ENCODE data around the gene IQSEC3. TPM values are rescaled to one million over a fixed set of nuclear protein-coding genes. Genes with fewer than 3 reads are reported as not detected.

The IQSEC3 gene
- total and polyA plus RNA-seq, 2 of the 13 experiments (the other 11 are each of a cell fraction or from before 2014, with no cell fraction given) = not detected

DNA sequence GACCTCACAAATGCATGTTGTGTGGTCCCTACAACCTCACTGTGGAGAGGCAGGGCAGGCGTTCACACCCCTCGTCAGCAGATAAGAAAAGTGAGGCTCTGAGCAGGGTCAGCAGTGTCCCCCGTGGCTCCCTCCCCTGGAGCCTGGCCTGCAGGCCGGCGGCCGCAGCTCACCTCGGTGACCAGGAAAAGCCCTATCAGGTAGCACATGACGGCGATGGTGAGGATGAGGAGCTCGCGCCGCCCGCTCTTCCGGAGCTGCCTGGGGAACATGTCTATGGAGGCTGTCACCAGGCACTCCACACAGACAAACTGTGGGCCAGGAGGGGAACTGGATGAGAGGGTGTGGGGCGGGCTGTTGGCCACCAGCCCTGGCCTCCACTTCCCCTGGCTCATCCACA, 129.4 kb downstream of the IQSEC3 start (continued):
- TF ChIP-seq, protein P1, sequence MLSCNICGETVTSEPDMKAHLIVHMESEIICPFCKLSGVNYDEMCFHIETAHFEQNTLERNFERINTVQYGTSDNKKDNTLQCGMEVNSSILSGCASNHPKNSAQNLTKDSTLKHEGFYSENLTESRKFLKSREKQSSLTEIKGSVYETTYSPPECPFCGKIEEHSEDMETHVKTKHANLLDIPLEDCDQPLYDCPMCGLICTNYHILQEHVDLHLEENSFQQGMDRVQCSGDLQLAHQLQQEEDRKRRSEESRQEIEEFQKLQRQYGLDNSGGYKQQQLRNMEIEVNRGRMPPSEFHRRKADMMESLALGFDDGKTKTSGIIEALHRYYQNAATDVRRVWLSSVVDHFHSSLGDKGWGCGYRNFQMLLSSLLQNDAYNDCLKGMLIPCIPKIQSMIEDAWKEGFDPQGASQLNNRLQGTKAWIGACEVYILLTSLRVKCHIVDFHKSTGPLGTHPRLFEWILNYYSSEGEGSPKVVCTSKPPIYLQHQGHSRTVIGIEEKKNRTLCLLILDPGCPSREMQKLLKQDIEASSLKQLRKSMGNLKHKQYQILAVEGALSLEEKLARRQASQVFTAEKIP (CRISPR knock-in tag; IDR thresholded peaks at IDR 0.05; ENCODE audit: borderline replicate concordance) = no peak
- TF ChIP-seq ZSCAN31 (CRISPR knock-in tag; IDR thresholded peaks at IDR 0.05; ENCODE audit: low read depth) = no peak
- TF ChIP-seq ATF6 (CRISPR knock-in tag; conservative IDR thresholded peaks at IDR 0.05) = no peak
- TF ChIP-seq, protein P2, sequence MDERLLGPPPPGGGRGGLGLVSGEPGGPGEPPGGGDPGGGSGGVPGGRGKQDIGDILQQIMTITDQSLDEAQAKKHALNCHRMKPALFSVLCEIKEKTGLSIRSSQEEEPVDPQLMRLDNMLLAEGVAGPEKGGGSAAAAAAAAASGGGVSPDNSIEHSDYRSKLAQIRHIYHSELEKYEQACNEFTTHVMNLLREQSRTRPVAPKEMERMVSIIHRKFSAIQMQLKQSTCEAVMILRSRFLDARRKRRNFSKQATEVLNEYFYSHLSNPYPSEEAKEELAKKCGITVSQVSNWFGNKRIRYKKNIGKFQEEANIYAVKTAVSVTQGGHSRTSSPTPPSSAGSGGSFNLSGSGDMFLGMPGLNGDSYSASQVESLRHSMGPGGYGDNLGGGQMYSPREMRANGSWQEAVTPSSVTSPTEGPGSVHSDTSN (CRISPR knock-in tag; IDR thresholded peaks at IDR 0.05) = no peak
- TF ChIP-seq SUZ12 (IDR thresholded peaks at IDR 0.05; ENCODE audit: low read depth, low read length) = no peak
- TF ChIP-seq FOXP1 (IDR thresholded peaks at IDR 0.05) = no peak
- no peak for TF ChIP-seq FOXP1 (CRISPR knock-in tag; IDR thresholded peaks at IDR 0.05)
- TF ChIP-seq, protein P3, sequence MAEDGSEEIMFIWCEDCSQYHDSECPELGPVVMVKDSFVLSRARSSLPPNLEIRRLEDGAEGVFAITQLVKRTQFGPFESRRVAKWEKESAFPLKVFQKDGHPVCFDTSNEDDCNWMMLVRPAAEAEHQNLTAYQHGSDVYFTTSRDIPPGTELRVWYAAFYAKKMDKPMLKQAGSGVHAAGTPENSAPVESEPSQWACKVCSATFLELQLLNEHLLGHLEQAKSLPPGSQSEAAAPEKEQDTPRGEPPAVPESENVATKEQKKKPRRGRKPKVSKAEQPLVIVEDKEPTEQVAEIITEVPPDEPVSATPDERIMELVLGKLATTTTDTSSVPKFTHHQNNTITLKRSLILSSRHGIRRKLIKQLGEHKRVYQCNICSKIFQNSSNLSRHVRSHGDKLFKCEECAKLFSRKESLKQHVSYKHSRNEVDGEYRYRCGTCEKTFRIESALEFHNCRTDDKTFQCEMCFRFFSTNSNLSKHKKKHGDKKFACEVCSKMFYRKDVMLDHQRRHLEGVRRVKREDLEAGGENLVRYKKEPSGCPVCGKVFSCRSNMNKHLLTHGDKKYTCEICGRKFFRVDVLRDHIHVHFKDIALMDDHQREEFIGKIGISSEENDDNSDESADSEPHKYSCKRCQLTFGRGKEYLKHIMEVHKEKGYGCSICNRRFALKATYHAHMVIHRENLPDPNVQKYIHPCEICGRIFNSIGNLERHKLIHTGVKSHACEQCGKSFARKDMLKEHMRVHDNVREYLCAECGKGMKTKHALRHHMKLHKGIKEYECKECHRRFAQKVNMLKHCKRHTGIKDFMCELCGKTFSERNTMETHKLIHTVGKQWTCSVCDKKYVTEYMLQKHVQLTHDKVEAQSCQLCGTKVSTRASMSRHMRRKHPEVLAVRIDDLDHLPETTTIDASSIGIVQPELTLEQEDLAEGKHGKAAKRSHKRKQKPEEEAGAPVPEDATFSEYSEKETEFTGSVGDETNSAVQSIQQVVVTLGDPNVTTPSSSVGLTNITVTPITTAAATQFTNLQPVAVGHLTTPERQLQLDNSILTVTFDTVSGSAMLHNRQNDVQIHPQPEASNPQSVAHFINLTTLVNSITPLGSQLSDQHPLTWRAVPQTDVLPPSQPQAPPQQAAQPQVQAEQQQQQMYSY (CRISPR knock-in tag; IDR thresholded peaks at IDR 0.05) = no peak
